ENCODE results near the gene THSD7B. TPM values are rescaled to one million over a fixed set of nuclear protein-coding genes. Genes with fewer than 3 reads are reported as not detected.

The THSD7B gene
- total and polyA plus RNA-seq, 9 of the 15 experiments (the other 6 are each of a cell fraction or from before 2014, with no cell fraction given) = not detected

- no peaks in the 10 kb centered on the region for H3K9me3 ChIP-seq (replicated peaks; ENCODE audit: control insufficient read depth, insufficient read depth, low read depth, low read length)
- in situ Hi-C loops (cut with MboI) (no loop called here), intact Hi-C loops (cut with micrococcal nuclease) (no loop called here)
- ChIA-PET CTCF (ENCODE audit: low intra/inter-chr PET ratio) (no interaction called here), POLR2A (no interaction called here)
- H4K20me1 ChIP-seq (replicated peaks; ENCODE audit: control insufficient read depth, insufficient read depth, low read length) = no peaks in the 10 kb centered on the region
- no TSS peak for BruUV-seq (replicated peaks)
- H3K9ac ChIP-seq (ENCODE audit: insufficient read depth in 1 of 2, low read depth in 2 of 2, low read length in 2 of 2) = no peak overlapping the region
- H2AFZ ChIP-seq (ENCODE audit: low read depth, low read length) = no peak overlapping the region
- 2% methylated on average over 3 of the region's 3 CpGs for WGBS (ENCODE audit: insufficient coverage, low coverage, missing lambda C conversion rate)
- no peaks in the 10 kb centered on the region for H3K79me2 ChIP-seq (ENCODE audit: control insufficient read depth, insufficient read depth, low read length)
- TF ChIP-seq MTA3 (IDR thresholded peaks at IDR 0.05; ENCODE audit: borderline replicate concordance) = no peak
- TF ChIP-seq PHF8 (IDR thresholded peaks at IDR 0.05; ENCODE audit: borderline replicate concordance, low read length) = no peak
- no peak for TF ChIP-seq AFF4 (CRISPR knock-in tag; IDR thresholded peaks at IDR 0.05)
- TF ChIP-seq RCOR1 (IDR thresholded peaks at IDR 0.05; ENCODE audit: borderline replicate concordance in 1 of 2, low read depth in 2 of 2, low read length in 2 of 2) = no peak
- no peak for TF ChIP-seq ZNF644 (tag; IDR thresholded peaks at IDR 0.05; ENCODE audit: low read depth)
- no peak for TF ChIP-seq ZBED1 (IDR thresholded peaks at IDR 0.05)
- no peak for TF ChIP-seq ZNF316 (IDR thresholded peaks at IDR 0.05)
- TF ChIP-seq SUPT5H (IDR thresholded peaks at IDR 0.05) = no peak
- no peak for TF ChIP-seq MLLT1 (IDR thresholded peaks at IDR 0.05)
- TF ChIP-seq PHB (CRISPR knock-in tag; IDR thresholded peaks at IDR 0.05) = no peak
- TF ChIP-seq BMI1 (IDR thresholded peaks at IDR 0.05; ENCODE audit: low read length) = no peak
- no peak for TF ChIP-seq RBM25 (IDR thresholded peaks at IDR 0.05; ENCODE audit: low read depth, low read length, severe bottlenecking)
- no peak for TF ChIP-seq TAF1 (IDR thresholded peaks at IDR 0.05; ENCODE audit: control insufficient read depth, extremely low read depth, insufficient read depth, low read length, severe bottlenecking)
- no peak for TF ChIP-seq STAT5B (CRISPR knock-in tag; IDR thresholded peaks at IDR 0.05)
- no peak for TF ChIP-seq THRA (IDR thresholded peaks at IDR 0.05)
- no peak for TF ChIP-seq KDM2B (CRISPR knock-in tag; IDR thresholded peaks at IDR 0.05)
- no peak for FAIRE-seq
- no peaks in the 10 kb centered on the region for H3K36me3 ChIP-seq (ENCODE audit: control insufficient read depth, insufficient read depth, low read length)
- H3K4me3 ChIP-seq = no peak overlapping the region
- H3K27ac ChIP-seq (ENCODE audit: extremely low read depth, low read depth, low read length) = no peak overlapping the region
- H3K4me2 ChIP-seq (ENCODE audit: insufficient read depth, low read length) = no peak overlapping the region
- no peaks in the 10 kb centered on the region for H3K9me1 ChIP-seq (ENCODE audit: control insufficient read depth, insufficient read depth, low read length)
- DNase-seq (ENCODE audit: extremely low read depth in 1 of 4, low spot score in 3 of 4) = no peak
- no peak for ATAC-seq
- no peaks in the 10 kb centered on the region for H3K4me1 ChIP-seq (replicated peaks in 1 of 2; ENCODE audit: control insufficient read depth in 2 of 2, insufficient read depth in 2 of 2, low read length in 2 of 2)
- H3K27me3 ChIP-seq (ENCODE audit: control insufficient read depth in 2 of 2, insufficient read depth in 2 of 2, low read length in 2 of 2) = no peaks in the 10 kb centered on the region
Observed at GRCh38 chr2:137233091-137233490, 467.7 kb downstream of the THSD7B start.

Measured in K562 (cell line).